Osteoblast (primary cell): ENCODE measurements around the gene SLC2A2. TPM values are rescaled to one million over a fixed set of nuclear protein-coding genes. Genes with fewer than 3 reads are reported as not detected.

ENCODE experiments used
- DNase-seq: peaks from one replicate; pipeline ENCODE4 v3.0.0; 2011; ENCODE audit warnings: low spot score, mixed read lengths; ENCODE audit not compliant: insufficient read length; ENCODE audit errors: missing footprints
- H2AFZ ChIP-seq: 2 replicates; pipeline ENCODE4 v1.6.0; 2011; ENCODE audit warnings: mild to moderate bottlenecking, low read length
- H3K27ac ChIP-seq: 2 replicates; pipeline ENCODE4 v1.5.1; 2011; ENCODE audit warnings: mild to moderate bottlenecking, low read depth, low read length, moderate library complexity
- H3K27me3 ChIP-seq: 2 replicates; pipeline ENCODE4 v1.6.0; 2012; ENCODE audit warnings: mild to moderate bottlenecking, control low read depth, inconsistent platforms, low read length, moderate library complexity; ENCODE audit not compliant: insufficient read depth
- H3K36me3 ChIP-seq: 2 replicates; pipeline ENCODE4 v1.5.1; 2011; ENCODE audit warnings: mild to moderate bottlenecking, low read length, control low read depth, moderate library complexity; ENCODE audit not compliant: insufficient read depth
- H3K4me1 ChIP-seq: 2 replicates; pipeline ENCODE4 v1.5.1; 2011; ENCODE audit warnings: mild to moderate bottlenecking, low read length, control low read depth, moderate library complexity; ENCODE audit not compliant: insufficient read depth
- H3K4me2 ChIP-seq: 2 replicates; pipeline ENCODE4 v1.6.0; 2011; ENCODE audit warnings: mild to moderate bottlenecking, low read length; ENCODE audit not compliant: insufficient read depth
- H3K4me3 ChIP-seq: fragments of 200-600 bp; sonication (generic); 3 replicates; pipeline ENCODE4 v1.5.1; 2012; ENCODE audit warnings: mild to moderate bottlenecking, low read length, inconsistent platforms; ENCODE audit not compliant: insufficient read depth
- H3K79me2 ChIP-seq: 2 replicates; pipeline ENCODE4 v1.6.0; 2012; ENCODE audit warnings: mild to moderate bottlenecking, low read length, control low read depth, inconsistent platforms; ENCODE audit not compliant: insufficient read depth
- H3K9me3 ChIP-seq: 2 replicates; pipeline ENCODE4 v1.5.1; 2011; ENCODE audit warnings: low read depth, low read length, control low read depth
- H4K20me1 ChIP-seq: 2 replicates; pipeline ENCODE4 v1.6.0; 2012; ENCODE audit warnings: mild to moderate bottlenecking, low read length, control low read depth; ENCODE audit not compliant: insufficient read depth
- total RNA-seq: library from RNA; depleted of rRNA; stranded (reverse); fragments of >200 nt; gene quantifications from 2 replicates; pipeline ENCODE4 v1.2.3, GENCODE V29; 2012
- TF ChIP-seq, protein P1 (sequence below): IDR thresholded peaks from 2 replicates; pipeline ENCODE4 v1.5.1; 2011; ENCODE audit warnings: mild to moderate bottlenecking, low read depth, low read length, moderate library complexity; ENCODE audit errors: extremely low read depth

Gene SLC2A2
- total RNA-seq, 1 donor, result not detected

DNA sequence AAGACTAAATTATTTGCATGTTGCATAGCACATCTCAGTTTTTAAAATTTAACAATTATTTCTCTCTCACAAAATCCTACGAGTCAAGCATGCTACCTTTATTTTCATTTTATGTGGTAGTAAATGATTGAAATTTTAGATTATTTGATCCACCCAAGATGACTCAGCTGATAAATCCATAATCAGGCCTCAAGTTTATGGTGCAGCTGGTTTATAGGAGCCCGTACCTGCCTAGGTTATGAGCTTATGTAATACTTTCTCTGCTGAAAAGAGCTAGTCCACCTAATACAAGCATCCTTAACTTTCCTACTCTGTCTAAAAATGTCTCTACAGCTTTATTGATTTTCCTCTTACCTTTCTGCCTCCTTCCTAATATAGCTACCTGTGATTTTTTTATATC is 41.2 kb downstream of the SLC2A2 start:
- Histone ChIP-seq H3K9me3 (no peaks in the 10 kb centered on the region), H3K4me1 (no peaks in the 10 kb centered on the region), H3K27me3 (no peaks in the 10 kb centered on the region), H3K4me2 (no peak overlapping the region), H2AFZ (no peak overlapping the region), H3K36me3 (no peaks in the 10 kb centered on the region), H3K79me2 (no peaks in the 10 kb centered on the region), H3K4me3 (no peak overlapping the region), H4K20me1 (no peaks in the 10 kb centered on the region), H3K27ac (no peak overlapping the region)
- no peak for DNase-seq
- TF ChIP-seq, protein P1, sequence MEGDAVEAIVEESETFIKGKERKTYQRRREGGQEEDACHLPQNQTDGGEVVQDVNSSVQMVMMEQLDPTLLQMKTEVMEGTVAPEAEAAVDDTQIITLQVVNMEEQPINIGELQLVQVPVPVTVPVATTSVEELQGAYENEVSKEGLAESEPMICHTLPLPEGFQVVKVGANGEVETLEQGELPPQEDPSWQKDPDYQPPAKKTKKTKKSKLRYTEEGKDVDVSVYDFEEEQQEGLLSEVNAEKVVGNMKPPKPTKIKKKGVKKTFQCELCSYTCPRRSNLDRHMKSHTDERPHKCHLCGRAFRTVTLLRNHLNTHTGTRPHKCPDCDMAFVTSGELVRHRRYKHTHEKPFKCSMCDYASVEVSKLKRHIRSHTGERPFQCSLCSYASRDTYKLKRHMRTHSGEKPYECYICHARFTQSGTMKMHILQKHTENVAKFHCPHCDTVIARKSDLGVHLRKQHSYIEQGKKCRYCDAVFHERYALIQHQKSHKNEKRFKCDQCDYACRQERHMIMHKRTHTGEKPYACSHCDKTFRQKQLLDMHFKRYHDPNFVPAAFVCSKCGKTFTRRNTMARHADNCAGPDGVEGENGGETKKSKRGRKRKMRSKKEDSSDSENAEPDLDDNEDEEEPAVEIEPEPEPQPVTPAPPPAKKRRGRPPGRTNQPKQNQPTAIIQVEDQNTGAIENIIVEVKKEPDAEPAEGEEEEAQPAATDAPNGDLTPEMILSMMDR, result no peak

DNA sequence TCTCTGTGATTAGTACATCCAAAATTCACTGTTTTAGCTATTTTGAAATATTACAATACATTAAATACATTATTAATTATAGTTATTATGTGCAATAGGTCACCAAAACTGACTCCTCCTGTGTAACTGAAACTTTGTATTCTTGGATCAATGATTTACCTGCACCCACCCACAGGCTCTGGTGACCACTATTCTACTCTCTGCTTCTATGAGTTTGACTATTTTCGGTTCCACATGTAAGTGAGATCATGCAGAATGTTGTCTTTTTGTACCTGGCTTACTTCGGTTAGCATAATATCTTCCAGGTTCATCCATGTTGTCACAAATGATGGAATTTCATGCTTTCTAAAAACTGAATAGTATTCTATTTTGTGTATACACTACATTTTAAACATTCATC is 43.8 kb downstream of the SLC2A2 start:
- Histone ChIP-seq H3K27ac (no peak overlapping the region), H3K4me3 (no peak overlapping the region), H3K79me2 (no peaks in the 10 kb centered on the region), H4K20me1 (no peaks in the 10 kb centered on the region), H3K4me1 (no peaks in the 10 kb centered on the region), H3K4me2 (no peak overlapping the region), H3K9me3 (no peaks in the 10 kb centered on the region), H3K27me3 (no peaks in the 10 kb centered on the region), H2AFZ (no peak overlapping the region), H3K36me3 (no peaks in the 10 kb centered on the region)
- DNase-seq, result no peak
- TF ChIP-seq, protein P1, result no peak

DNA sequence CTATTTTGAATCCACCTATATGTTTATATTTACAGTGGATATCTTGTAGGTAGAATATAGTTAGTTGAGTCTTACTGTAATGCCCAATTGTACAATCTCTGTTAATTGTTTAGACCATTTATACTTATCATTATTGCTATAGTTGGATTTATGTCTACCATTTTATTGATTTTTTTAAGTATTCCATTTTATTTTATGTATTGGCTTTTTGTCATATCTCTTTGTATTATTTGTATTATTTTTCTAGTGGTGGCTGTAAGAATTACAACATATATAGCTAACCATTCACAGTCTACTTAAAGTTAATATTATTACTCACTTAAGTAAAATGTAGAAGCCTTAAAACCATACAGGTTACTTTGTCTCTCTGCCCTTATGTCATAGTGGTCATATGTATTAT is 46.1 kb downstream of the SLC2A2 start:
- Histone ChIP-seq H3K36me3 (no peaks in the 10 kb centered on the region), H3K27me3 (peaks cover 2% of the 10 kb centered on the region), H3K4me1 (peaks cover 6% of the 10 kb centered on the region), H4K20me1 (no peaks in the 10 kb centered on the region), H3K4me3 (no peak overlapping the region), H3K9me3 (no peaks in the 10 kb centered on the region), H3K27ac (no peak overlapping the region), H2AFZ (no peak overlapping the region), H3K79me2 (no peaks in the 10 kb centered on the region), H3K4me2 (no peak overlapping the region)
- TF ChIP-seq, protein P1, result no peak
- DNase-seq, result no peak

DNA sequence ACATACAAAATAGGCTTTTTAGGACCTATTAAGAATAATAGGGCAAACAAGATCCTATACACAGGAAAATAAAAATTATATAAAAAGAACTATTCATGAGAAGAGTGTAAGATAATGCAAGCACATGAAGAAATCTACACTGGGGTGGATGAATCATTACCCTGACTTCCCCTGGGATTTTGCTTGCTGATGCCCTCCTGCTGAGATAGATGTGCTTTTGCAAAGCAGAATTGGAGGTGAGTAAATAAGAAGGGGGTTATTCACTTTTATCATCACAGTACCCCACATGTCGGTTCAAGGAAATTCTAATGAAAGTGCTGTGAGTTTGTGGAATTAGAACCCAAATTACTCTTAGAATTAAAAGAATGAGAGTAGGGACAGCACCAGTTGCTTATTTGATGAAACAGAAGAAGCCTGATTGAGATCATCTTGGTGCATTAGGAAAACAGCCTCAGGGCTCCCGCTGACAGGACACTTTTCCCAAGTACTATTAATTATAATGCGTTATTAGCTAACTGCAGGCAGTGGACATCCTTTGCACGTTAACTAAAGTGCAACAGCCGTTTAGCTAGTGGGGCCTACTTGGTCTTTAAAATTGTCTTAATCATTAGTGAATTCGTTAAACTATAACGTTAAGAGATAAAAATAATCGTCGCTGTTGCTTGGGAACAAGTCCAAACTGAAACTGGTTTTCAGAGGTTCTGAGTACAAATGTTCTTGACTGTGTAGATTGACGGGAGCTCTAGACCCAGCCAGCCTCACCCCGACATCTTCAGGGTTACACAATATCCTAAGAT is 48.4 kb downstream of the SLC2A2 start:
- TF ChIP-seq, protein P1, result no peak
- Histone ChIP-seq H3K36me3 (no peaks in the 10 kb centered on the region), H3K4me3 (no peak overlapping the region), H3K27ac (no peak overlapping the region), H3K4me1 (peaks cover 6% of the 10 kb centered on the region), H3K79me2 (no peaks in the 10 kb centered on the region), H3K4me2 (no peak overlapping the region), H4K20me1 (no peaks in the 10 kb centered on the region), H3K9me3 (no peaks in the 10 kb centered on the region), H2AFZ (no peak overlapping the region), H3K27me3 (peaks cover 4% of the 10 kb centered on the region)
- DNase-seq, result no peak
